Measurements from ENCODE around the gene UBL5.
A peak's percentile ranks its signal among the peaks of the same experiment; 100 is the strongest.

UBL5 gene

DNA sequence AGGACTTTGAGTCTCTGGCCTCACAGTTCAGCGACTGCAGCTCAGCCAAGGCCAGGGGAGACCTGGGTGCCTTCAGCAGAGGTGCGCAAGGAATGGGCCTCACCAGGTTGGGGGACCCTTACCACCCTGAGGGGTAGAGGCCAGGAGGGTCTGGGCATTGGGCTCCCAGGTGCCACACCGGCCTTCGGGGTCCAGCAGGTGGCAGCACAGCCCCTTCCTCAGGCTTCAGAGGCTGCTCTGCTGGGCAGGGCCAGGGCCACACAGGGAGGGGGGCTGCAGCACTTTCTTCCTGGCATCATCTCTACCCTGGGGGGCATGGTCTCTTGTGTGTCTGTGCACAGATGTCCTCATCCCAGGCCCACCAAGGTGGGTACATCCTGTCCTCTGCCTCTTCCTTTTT, 20.3 kb downstream of the UBL5 start:
- H3K9me2 ChIP-seq (replicated peaks; ENCODE audit: control insufficient read depth, low read length), result no peaks in the 10 kb centered on the region
- H3K4me1 ChIP-seq (ENCODE audit: control insufficient read depth, low read length), result no peaks in the 10 kb centered on the region
- no peak overlapping the region for H3K4me2 ChIP-seq (ENCODE audit: low read length)
- no peak overlapping the region for H3K4me3 ChIP-seq (ENCODE audit: low read length)
- 0 out of 2 replicates have a peak, but pooled peaks cover 3% of the 10 kb centered on the region for H3K79me2 ChIP-seq (ENCODE audit: control insufficient read depth, low read length)
- no peaks in the 10 kb centered on the region for H4K20me1 ChIP-seq (ENCODE audit: control insufficient read depth, insufficient read depth, low read depth, low read length)
- H3K27me3 ChIP-seq (ENCODE audit: control insufficient read depth, low read length), result no peaks in the 10 kb centered on the region
- TF ChIP-seq EZH2phosphoT487 (IDR thresholded peaks at IDR 0.05; ENCODE audit: borderline replicate concordance, low read length), result no peak
- TF ChIP-seq, protein P1, sequence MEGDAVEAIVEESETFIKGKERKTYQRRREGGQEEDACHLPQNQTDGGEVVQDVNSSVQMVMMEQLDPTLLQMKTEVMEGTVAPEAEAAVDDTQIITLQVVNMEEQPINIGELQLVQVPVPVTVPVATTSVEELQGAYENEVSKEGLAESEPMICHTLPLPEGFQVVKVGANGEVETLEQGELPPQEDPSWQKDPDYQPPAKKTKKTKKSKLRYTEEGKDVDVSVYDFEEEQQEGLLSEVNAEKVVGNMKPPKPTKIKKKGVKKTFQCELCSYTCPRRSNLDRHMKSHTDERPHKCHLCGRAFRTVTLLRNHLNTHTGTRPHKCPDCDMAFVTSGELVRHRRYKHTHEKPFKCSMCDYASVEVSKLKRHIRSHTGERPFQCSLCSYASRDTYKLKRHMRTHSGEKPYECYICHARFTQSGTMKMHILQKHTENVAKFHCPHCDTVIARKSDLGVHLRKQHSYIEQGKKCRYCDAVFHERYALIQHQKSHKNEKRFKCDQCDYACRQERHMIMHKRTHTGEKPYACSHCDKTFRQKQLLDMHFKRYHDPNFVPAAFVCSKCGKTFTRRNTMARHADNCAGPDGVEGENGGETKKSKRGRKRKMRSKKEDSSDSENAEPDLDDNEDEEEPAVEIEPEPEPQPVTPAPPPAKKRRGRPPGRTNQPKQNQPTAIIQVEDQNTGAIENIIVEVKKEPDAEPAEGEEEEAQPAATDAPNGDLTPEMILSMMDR (IDR thresholded peaks at IDR 0.05; ENCODE audit: low read depth, low read length, poor library complexity, severe bottlenecking), result peak; percentile 65
- peaks cover 39% of the 10 kb centered on the region for H3K36me3 ChIP-seq (ENCODE audit: control insufficient read depth, low read length)
- H3K9me3 ChIP-seq (ENCODE audit: control insufficient read depth, insufficient read depth, low read length), result no peaks in the 10 kb centered on the region
- H3K27ac ChIP-seq (ENCODE audit: low read depth, low read length), result no peak overlapping the region
- H3F3A ChIP-seq (ENCODE audit: control insufficient read depth, insufficient read depth), result no peaks in the 10 kb centered on the region

DNA sequence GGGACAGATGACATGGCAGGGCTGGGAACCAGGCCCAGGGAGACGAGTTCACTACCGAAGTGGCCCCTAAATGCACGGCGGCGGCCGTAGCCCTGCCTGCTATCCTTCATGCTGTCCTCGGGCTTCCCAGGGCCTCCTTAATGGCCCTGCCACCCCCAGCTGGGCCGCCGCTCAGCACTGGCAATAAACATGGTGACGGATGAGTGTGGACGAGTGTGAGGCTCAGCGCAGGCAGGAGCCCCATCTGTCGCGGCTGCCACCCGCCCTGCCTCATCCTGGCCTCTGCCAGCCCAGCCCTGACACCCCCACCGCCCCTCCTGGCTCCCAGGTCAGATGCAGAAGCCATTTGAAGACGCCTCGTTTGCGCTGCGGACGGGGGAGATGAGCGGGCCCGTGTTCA, 21.0 kb downstream of the UBL5 start:
- no peak overlapping the region for H3K4me2 ChIP-seq (ENCODE audit: low read length)
- no peaks in the 10 kb centered on the region for H3K27me3 ChIP-seq (ENCODE audit: control insufficient read depth, low read length)
- H3K4me3 ChIP-seq (ENCODE audit: low read length), result no peak overlapping the region
- 0 out of 2 replicates have a peak, but pooled peaks cover 3% of the 10 kb centered on the region for H3K79me2 ChIP-seq (ENCODE audit: control insufficient read depth, low read length)
- H3K36me3 ChIP-seq (ENCODE audit: control insufficient read depth, low read length), result peaks cover 34% of the 10 kb centered on the region
- no peaks in the 10 kb centered on the region for H3K4me1 ChIP-seq (ENCODE audit: control insufficient read depth, low read length)
- H4K20me1 ChIP-seq (ENCODE audit: control insufficient read depth, insufficient read depth, low read depth, low read length), result no peaks in the 10 kb centered on the region
- H3K27ac ChIP-seq (ENCODE audit: low read depth, low read length), result no peak overlapping the region
- no peaks in the 10 kb centered on the region for H3F3A ChIP-seq (ENCODE audit: control insufficient read depth, insufficient read depth)
- TF ChIP-seq, protein P1 (IDR thresholded peaks at IDR 0.05; ENCODE audit: low read depth, low read length, poor library complexity, severe bottlenecking), result no peak
- no peak for TF ChIP-seq EZH2phosphoT487 (IDR thresholded peaks at IDR 0.05; ENCODE audit: borderline replicate concordance, low read length)
- no peaks in the 10 kb centered on the region for H3K9me2 ChIP-seq (replicated peaks; ENCODE audit: control insufficient read depth, low read length)
- H3K9me3 ChIP-seq (ENCODE audit: control insufficient read depth, insufficient read depth, low read length), result no peaks in the 10 kb centered on the region

DNA sequence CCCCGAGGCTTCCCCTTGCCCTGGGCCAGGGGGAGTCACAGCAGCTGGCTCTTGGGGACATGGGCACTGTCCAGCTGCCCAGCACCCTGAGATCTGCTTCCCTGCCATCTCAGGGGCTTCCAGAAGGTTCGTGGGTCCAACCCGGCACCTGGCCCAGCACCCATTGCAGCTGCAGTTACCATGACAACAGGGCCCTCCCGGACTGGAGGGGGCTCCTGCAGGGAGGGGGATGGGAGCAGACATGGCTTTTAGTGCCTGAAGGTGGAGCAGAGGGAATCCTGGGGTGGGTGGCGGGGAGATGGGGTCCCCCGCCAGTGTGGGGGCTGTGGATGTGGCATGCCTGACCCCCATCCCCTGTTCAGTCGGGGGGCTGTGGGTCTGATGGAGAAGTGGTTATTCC, 22.1 kb downstream of the UBL5 start:
- Histone ChIP-seq H3K27me3 (ENCODE audit: control insufficient read depth, low read length) (no peaks in the 10 kb centered on the region), H3K4me2 (ENCODE audit: low read length) (no peak overlapping the region), H3F3A (ENCODE audit: control insufficient read depth, insufficient read depth) (no peaks in the 10 kb centered on the region), H4K20me1 (ENCODE audit: control insufficient read depth, insufficient read depth, low read depth, low read length) (no peaks in the 10 kb centered on the region), H3K4me3 (ENCODE audit: low read length) (no peak overlapping the region), H3K4me1 (ENCODE audit: control insufficient read depth, low read length) (no peaks in the 10 kb centered on the region), H3K27ac (ENCODE audit: low read depth, low read length) (no peak overlapping the region), H3K79me2 (ENCODE audit: control insufficient read depth, low read length) (0 out of 2 replicates have a peak, but pooled peaks cover 3% of the 10 kb centered on the region), H3K9me3 (ENCODE audit: control insufficient read depth, insufficient read depth, low read length) (no peaks in the 10 kb centered on the region), H3K36me3 (ENCODE audit: control insufficient read depth, low read length) (peaks cover 24% of the 10 kb centered on the region; the same call in 1 of the 2 replicates), H3K9me2 (replicated peaks; ENCODE audit: control insufficient read depth, low read length) (no peaks in the 10 kb centered on the region)
- TF ChIP-seq EZH2phosphoT487 (IDR thresholded peaks at IDR 0.05; ENCODE audit: borderline replicate concordance, low read length), result no peak
- TF ChIP-seq, protein P1 (IDR thresholded peaks at IDR 0.05; ENCODE audit: low read depth, low read length, poor library complexity, severe bottlenecking), result no peak

Measured in DOHH2 (cell line).